ENCODE data around the gene CFAP46.
"Not testable (repeated sequence)": the region's sequence is repeated elsewhere in the genome, so short reads cannot be mapped to it uniquely, and the experiment has no call there.

CFAP46 gene

GRCh38 chr10:132928261-132928660, 14.1 kb downstream of the CFAP46 start:
- DNase-seq (ENCODE audit: low read depth, low spot score), result no peak

GRCh38 chr10:132927824-132928223, 14.5 kb downstream of the CFAP46 start:
- DNase-seq (ENCODE audit: low read depth, low spot score), result no peak

- DNase-seq (ENCODE audit: low read depth, low spot score), result no peak
These were observed 15.4 kb downstream of the CFAP46 start for GRCh38 chr10:132926777-132927650.

GRCh38 chr10:132926070-132926469, 16.3 kb downstream of the CFAP46 start:
- DNase-seq (ENCODE audit: low read depth, low spot score), result no peak

GRCh38 chr10:132925614-132926013, 16.8 kb downstream of the CFAP46 start:
- no peak for DNase-seq (ENCODE audit: low read depth, low spot score)

- DNase-seq (ENCODE audit: low read depth, low spot score), result no peak
These were observed 17.3 kb downstream of the CFAP46 start for GRCh38 chr10:132925071-132925561.

GRCh38 chr10:132924046-132924952, 18.1 kb downstream of the CFAP46 start:
- DNase-seq (ENCODE audit: low read depth, low spot score), result no peak

GRCh38 chr10:132923384-132923783, 19.0 kb downstream of the CFAP46 start:
- not testable (repeated sequence) for DNase-seq (ENCODE audit: low read depth, low spot score)

GRCh38 chr10:132922872-132923271, 19.5 kb downstream of the CFAP46 start:
- DNase-seq (ENCODE audit: low read depth, low spot score), result no peak

- DNase-seq (ENCODE audit: low read depth, low spot score), result no peak
These were observed 20.3 kb downstream of the CFAP46 start for GRCh38 chr10:132921818-132922807.

- no peak for DNase-seq (ENCODE audit: low read depth, low spot score)
These were observed 21.3 kb downstream of the CFAP46 start for GRCh38 chr10:132921086-132921485.

- DNase-seq (ENCODE audit: low read depth, low spot score), result no peak
These were observed 22.1 kb downstream of the CFAP46 start for GRCh38 chr10:132920101-132920925.

GRCh38 chr10:132919374-132920100, 22.8 kb downstream of the CFAP46 start:
- DNase-seq (ENCODE audit: low read depth, low spot score), result no peak

GRCh38 chr10:132918617-132919373, 23.6 kb downstream of the CFAP46 start:
- no peak for DNase-seq (ENCODE audit: low read depth, low spot score)

GRCh38 chr10:132918264-132918616, 24.1 kb downstream of the CFAP46 start:
- no peak for DNase-seq (ENCODE audit: low read depth, low spot score)

- no peak for DNase-seq (ENCODE audit: low read depth, low spot score)
These were observed 25.3 kb downstream of the CFAP46 start for GRCh38 chr10:132916956-132917666.

GRCh38 chr10:132916421-132916841, 25.9 kb downstream of the CFAP46 start:
- DNase-seq (ENCODE audit: low read depth, low spot score), result no peak

- DNase-seq (ENCODE audit: low read depth, low spot score), result no peak
These were observed 27.0 kb downstream of the CFAP46 start for GRCh38 chr10:132915411-132915810.

All from brain pericyte (primary cell).